B cell (primary cell): ENCODE results near the gene RPIA.

ENCODE experiments used
- EZH2 ChIP-seq: IDR thresholded peaks from 2 replicates; pipeline ENCODE4 v1.6.1; 2012; ENCODE audit warnings: borderline replicate concordance, low read depth, mild to moderate bottlenecking, moderate library complexity, low read length; ENCODE audit not compliant: insufficient read depth, poor library complexity, severe bottlenecking
- TF ChIP-seq, protein P1 (sequence below): fragments of 200-600 bp; IDR thresholded peaks from one replicate; pipeline ENCODE4 v1.8.0; 2022; ENCODE audit warnings: antibody characterized with exemption, mild to moderate bottlenecking

DNA sequence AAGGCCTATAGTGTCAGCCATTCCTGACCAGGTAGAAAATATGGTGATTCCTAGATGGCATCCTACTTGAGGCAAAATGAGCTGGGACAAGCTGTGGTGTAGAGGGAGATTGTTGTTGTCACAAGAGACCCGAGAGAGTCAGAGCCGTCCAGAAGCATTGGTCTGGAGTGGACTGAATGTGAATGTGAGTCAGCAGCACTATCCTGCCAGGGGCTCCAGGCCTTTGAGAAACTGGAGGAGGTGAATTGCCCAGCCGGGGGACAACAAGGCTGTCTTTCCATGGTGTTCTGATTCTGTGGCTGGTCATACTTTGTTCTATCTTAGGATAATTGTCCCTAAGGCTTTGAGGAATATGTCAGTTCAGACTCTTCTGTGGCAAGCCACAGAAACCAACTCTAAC is 34.8 kb upstream of the RPIA start:
- TF ChIP-seq, protein P1, sequence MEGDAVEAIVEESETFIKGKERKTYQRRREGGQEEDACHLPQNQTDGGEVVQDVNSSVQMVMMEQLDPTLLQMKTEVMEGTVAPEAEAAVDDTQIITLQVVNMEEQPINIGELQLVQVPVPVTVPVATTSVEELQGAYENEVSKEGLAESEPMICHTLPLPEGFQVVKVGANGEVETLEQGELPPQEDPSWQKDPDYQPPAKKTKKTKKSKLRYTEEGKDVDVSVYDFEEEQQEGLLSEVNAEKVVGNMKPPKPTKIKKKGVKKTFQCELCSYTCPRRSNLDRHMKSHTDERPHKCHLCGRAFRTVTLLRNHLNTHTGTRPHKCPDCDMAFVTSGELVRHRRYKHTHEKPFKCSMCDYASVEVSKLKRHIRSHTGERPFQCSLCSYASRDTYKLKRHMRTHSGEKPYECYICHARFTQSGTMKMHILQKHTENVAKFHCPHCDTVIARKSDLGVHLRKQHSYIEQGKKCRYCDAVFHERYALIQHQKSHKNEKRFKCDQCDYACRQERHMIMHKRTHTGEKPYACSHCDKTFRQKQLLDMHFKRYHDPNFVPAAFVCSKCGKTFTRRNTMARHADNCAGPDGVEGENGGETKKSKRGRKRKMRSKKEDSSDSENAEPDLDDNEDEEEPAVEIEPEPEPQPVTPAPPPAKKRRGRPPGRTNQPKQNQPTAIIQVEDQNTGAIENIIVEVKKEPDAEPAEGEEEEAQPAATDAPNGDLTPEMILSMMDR: no peak
- no peak for TF ChIP-seq EZH2
